Astrocyte of the hippocampus (primary cell): ENCODE measurements around the gene PGA5.

ENCODE experiments used
- DNase-seq: peaks from one replicate; pipeline ENCODE4 v3.0.0; 2011; ENCODE audit warnings: low read depth, low spot score

The PGA5 gene

GRCh38 chr11:61293867-61294716 is 53.1 kb downstream of the PGA5 start:
- peak; percentile 65 for DNase-seq

- peak; percentile 74 for DNase-seq
These were observed 54.0 kb downstream of the PGA5 start, which contains the start of gene VWCE for GRCh38 chr11:61294717-61295595. Gene VWCE, minus strand, starts transcription at chr11:61295316. Its CDS starts 279 bp downstream, at chr11:61295037.

GRCh38 chr11:61295596-61295926 is 54.6 kb downstream of the PGA5 start:
- no peak for DNase-seq

GRCh38 chr11:61297341-61297740 is 56.4 kb downstream of the PGA5 start:
- no peak for DNase-seq

- DNase-seq = peak; percentile 97
These were observed 56.8 kb downstream of the PGA5 start for GRCh38 chr11:61297746-61298145.

GRCh38 chr11:61298663-61299244 is 57.8 kb downstream of the PGA5 start:
- no peak for DNase-seq
